ENCODE results near the gene ABCC11. TPM values are rescaled to one million over a fixed set of nuclear protein-coding genes. Genes with fewer than 3 reads are reported as not detected.
A peak's percentile ranks its signal among the peaks of the same experiment; 100 is the strongest.

ABCC11 gene
- total RNA-seq, 1 donor from 2014 or later = 0.40 TPM

GRCh38 chr16:48160575-48160974, 86.8 kb downstream of the ABCC11 start:
- ATAC-seq = no peak

- ATAC-seq = peak; percentile 41
These were observed 89.0 kb downstream of the ABCC11 start for GRCh38 chr16:48158296-48158695.

GRCh38 chr16:48157794-48158193, 89.5 kb downstream of the ABCC11 start:
- no peak for ATAC-seq

- peak; percentile 13 for ATAC-seq
These were observed 90.0 kb downstream of the ABCC11 start for GRCh38 chr16:48157302-48157701.

GRCh38 chr16:48156790-48157209, 90.5 kb downstream of the ABCC11 start:
- ATAC-seq = peak; percentile 81

- ATAC-seq = no peak
These were observed 91.2 kb downstream of the ABCC11 start, which contains the start of gene ABCC12 for GRCh38 chr16:48155926-48156789. Gene ABCC12 (minus strand): TSS chr16:48155993. CDS start chr16:48146424, 9,569 bp downstream.

- ATAC-seq = no peak
These were observed 93.6 kb downstream of the ABCC11 start for GRCh38 chr16:48153774-48154173.

- no peak for ATAC-seq
These were observed 95.1 kb downstream of the ABCC11 start for GRCh38 chr16:48152226-48152625.

GRCh38 chr16:48150707-48151106, 96.6 kb downstream of the ABCC11 start:
- no peak for ATAC-seq

- no peak for ATAC-seq
These were observed 100.6 kb downstream of the ABCC11 start for GRCh38 chr16:48146710-48147109.

GRCh38 chr16:48146131-48146530, 101.2 kb downstream of the ABCC11 start:
- ATAC-seq = no peak

- ATAC-seq = no peak
These were observed 103.4 kb downstream of the ABCC11 start for GRCh38 chr16:48143812-48144368.

- no peak for ATAC-seq
These were observed 106.5 kb downstream of the ABCC11 start for GRCh38 chr16:48140821-48141220.

GRCh38 chr16:48139517-48139916, 107.8 kb downstream of the ABCC11 start:
- ATAC-seq = no peak

GRCh38 chr16:48138543-48138942, 108.8 kb downstream of the ABCC11 start:
- no peak for ATAC-seq

GRCh38 chr16:48137822-48138221, 109.5 kb downstream of the ABCC11 start:
- no peak for ATAC-seq

GRCh38 chr16:48136547-48137360, 110.6 kb downstream of the ABCC11 start:
- no peak for ATAC-seq

- ATAC-seq = no peak
These were observed 113.7 kb downstream of the ABCC11 start for GRCh38 chr16:48133455-48134211.

- ATAC-seq = no peak
These were observed 114.6 kb downstream of the ABCC11 start for GRCh38 chr16:48132696-48133095.

GRCh38 chr16:48131201-48131935, 116.0 kb downstream of the ABCC11 start:
- ATAC-seq = no peak

GRCh38 chr16:48129926-48130325, 117.4 kb downstream of the ABCC11 start:
- no peak for ATAC-seq

GRCh38 chr16:48128769-48129168, 118.6 kb downstream of the ABCC11 start:
- no peak for ATAC-seq
